Naive thymus-derived CD4-positive, alpha-beta T cell (primary cell): Measurements from ENCODE around the gene NIPA2. TPM values are rescaled to one million over a fixed set of nuclear protein-coding genes. Genes with fewer than 3 reads are reported as not detected.

ENCODE experiments used
- ATAC-seq: fragments of 150-1000 bp; cut with Tn5 transposase; 2 replicates; pipeline ENCODE4 v1.10.0; 2021; ENCODE audit warnings: mild to moderate bottlenecking, moderate library complexity
- CTCF ChIA-PET: fragments of 350-600 bp; sonication (Branson Sonifier 250); formaldehyde crosslinking; loops from one replicate; lab custom pipeline; 2021; ENCODE audit warnings: antibody characterized with exemption; lab: Charles Lee
- POLR2A ChIA-PET: fragments of 350-600 bp; sonication (Branson Sonifier 250); formaldehyde crosslinking; loops from one replicate; lab custom pipeline; 2021; ENCODE audit warnings: antibody characterized with exemption, inconsistent platforms; lab: Charles Lee
- DNase-seq, 9 donors: peaks; one replicate each; pipeline versions ENCODE4 v3.0.0 to v3.0.0-alpha.2; 2020 to 2022; ENCODE audit warnings: mixed read lengths in 1 of 9
- H3K27ac ChIP-seq: one replicate; pipeline ENCODE4 v1.7.0; 2013; ENCODE audit warnings: mild to moderate bottlenecking, low read depth, low read length, moderate library complexity
- H3K27me3 ChIP-seq, 2 donors: one replicate each; pipeline ENCODE4 v1.7.0; 2013; ENCODE audit warnings: low read length in 2 of 2, mild to moderate bottlenecking in 2 of 2, moderate library complexity in 2 of 2; ENCODE audit not compliant: control insufficient read depth in 2 of 2, insufficient read depth in 2 of 2
- H3K36me3 ChIP-seq, 3 experiments: 1 replicate in 2 of 3; 2 replicates in 1 of 3; pipeline ENCODE4 v1.7.0; 2013; ENCODE audit warnings: low read length in 3 of 3, mild to moderate bottlenecking in 3 of 3, moderate library complexity in 1 of 3; ENCODE audit not compliant: insufficient read depth in 3 of 3, control insufficient read depth in 2 of 3
- H3K4me1 ChIP-seq, 2 donors: one replicate each; pipeline ENCODE4 v1.7.0; 2013; ENCODE audit warnings: low read length in 2 of 2, mild to moderate bottlenecking in 2 of 2, moderate library complexity in 1 of 2; ENCODE audit not compliant: control insufficient read depth in 2 of 2, insufficient read depth in 2 of 2
- H3K4me3 ChIP-seq: 2 replicates; pipeline ENCODE4 v1.7.0; 2013; ENCODE audit warnings: mild to moderate bottlenecking, low read length
- H3K9me3 ChIP-seq, 3 experiments: 1 replicate in 2 of 3; 2 replicates in 1 of 3; pipeline ENCODE4 v1.7.0; 2013; ENCODE audit warnings: low read length in 3 of 3; ENCODE audit not compliant: control insufficient read depth in 2 of 3
- H3K27ac Mint-ChIP-seq, 9 donors: one replicate each; pipeline ENCODE4 v1.8.0; 2020 to 2022; ENCODE audit warnings: mixed read lengths in 9 of 9, mild to moderate bottlenecking in 8 of 9, moderate library complexity in 5 of 9, inconsistent platforms in 2 of 9
- H3K27me3 Mint-ChIP-seq, 5 donors: one replicate each; pipeline ENCODE4 v1.8.0; 2021 to 2022; ENCODE audit warnings: mixed read lengths in 5 of 5, mild to moderate bottlenecking in 1 of 5
- H3K36me3 Mint-ChIP-seq, 5 donors: one replicate each; pipeline ENCODE4 v1.8.0; 2020 to 2022; ENCODE audit warnings: mixed read lengths in 5 of 5, mild to moderate bottlenecking in 3 of 5, inconsistent platforms in 1 of 5
- H3K4me1 Mint-ChIP-seq, 7 donors: one replicate each; pipeline ENCODE4 v1.8.0; 2020 to 2022; ENCODE audit warnings: mixed read lengths in 7 of 7, mild to moderate bottlenecking in 3 of 7, inconsistent platforms in 1 of 7
- H3K4me3 Mint-ChIP-seq, 10 donors: one replicate each; pipeline ENCODE4 v1.8.0; 2020 to 2022; ENCODE audit warnings: mild to moderate bottlenecking in 10 of 10, mixed read lengths in 10 of 10, moderate library complexity in 6 of 10, inconsistent platforms in 2 of 10
- H3K9me3 Mint-ChIP-seq, 11 donors: one replicate each; pipeline ENCODE4 v1.8.0; 2020 to 2022; ENCODE audit warnings: mixed read lengths in 11 of 11, mild to moderate bottlenecking in 4 of 11, inconsistent platforms in 1 of 11, moderate library complexity in 1 of 11
- intact Hi-C, 2 donors: fragments of 100-400 bp; cut with micrococcal nuclease; formaldehyde crosslinking; loops; one replicate each; pipeline ENCODE4 v1.15.1; 2023
- polyA plus RNA-seq, 2 donors: library from polyadenylated mRNA; unstranded; fragments of 300-500 nt; fragmentation: Illumina TruSeq; gene quantifications; one replicate each; pipeline ENCODE4 v1.2.3, GENCODE V29; 2021
- total RNA-seq, 6 experiments: library from RNA in 5 of 6; stranded (reverse) in 5 of 6; gene quantifications; 1 replicate in 5 of 6; 2 replicates in 1 of 6; pipeline ENCODE4 v1.2.3 and lab custom pipeline; 2021 to 2026

NIPA2 gene
- total and polyA plus RNA-seq, 7 experiments from 2014 or later = 28.7 to 42.0 (median 37.0) TPM

DNA sequence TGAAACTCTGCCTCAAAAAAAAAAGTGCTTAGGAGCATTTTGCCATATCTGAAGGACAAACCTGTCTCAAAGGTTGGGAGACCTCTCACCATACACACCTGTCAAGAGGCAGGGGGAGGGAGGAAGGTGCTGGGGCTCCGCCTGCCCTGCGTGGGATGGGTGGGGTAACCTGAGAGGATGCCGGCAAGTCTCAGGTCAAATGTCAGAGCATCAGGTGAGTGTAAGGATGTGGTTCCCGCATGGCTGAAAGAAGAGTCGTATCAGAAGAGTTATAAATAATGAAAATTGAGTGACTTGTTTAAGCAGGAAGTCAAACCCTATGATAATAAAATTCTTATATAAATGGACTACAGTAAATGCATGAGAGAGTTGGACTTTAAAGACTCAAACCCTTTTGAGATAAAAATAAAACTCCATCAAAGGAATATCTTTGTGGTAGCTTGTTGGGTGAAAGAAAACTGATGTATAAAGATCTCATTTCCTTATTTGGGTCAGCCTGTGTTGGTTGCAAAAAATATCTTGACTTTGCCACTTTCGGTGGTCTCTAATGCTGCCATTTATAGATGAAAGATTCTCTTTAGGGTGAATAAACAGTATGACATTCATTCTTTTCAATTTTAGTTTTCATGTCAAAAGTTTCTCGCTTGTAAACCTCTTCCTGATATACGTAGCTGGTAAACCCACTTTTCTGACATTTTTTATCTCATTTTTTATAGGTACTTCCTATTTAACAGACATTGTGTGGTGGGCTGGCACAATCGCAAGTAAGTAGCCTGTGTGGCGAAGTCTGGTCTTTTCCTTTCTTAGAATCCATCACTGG lies 28.2 kb upstream of the NIPA2 start:
- POLR2A ChIA-PET = no interaction called here
- H3K9me3 ChIP-seq = no peaks in the 10 kb centered on the region
- ATAC-seq = no peak
- DNase-seq = no peak
- no peak overlapping the region for H3K27ac ChIP-seq
- Mint-ChIP-seq H3K36me3 (peaks cover 0 to 12% (median 0%) of the 10 kb centered on the region in 5 donors), H3K9me3 (no peaks in the 10 kb centered on the region), H3K27me3 (no peaks in the 10 kb centered on the region), H3K27ac (no peak overlapping the region), H3K4me1 (peaks cover 0 to 9% (median 5%) of the 10 kb centered on the region in 7 donors), H3K4me3 (no peak overlapping the region)
- H3K27me3 ChIP-seq = no peaks in the 10 kb centered on the region
- CTCF ChIA-PET = interaction anchor here (0.6 kb wide), 1 partner anchor 90 kb away, joined by 3 read pairs; no protein-coding TSS in a partner anchor
- no peaks in the 10 kb centered on the region for H3K4me1 ChIP-seq
- no peak overlapping the region for H3K4me3 ChIP-seq
- no peaks in the 10 kb centered on the region for H3K36me3 ChIP-seq
- intact Hi-C loops = loop anchor here in 1 of 2 donors (2.0 kb wide), 1 partner anchor 13 kb away; no protein-coding TSS in a partner anchor

GRCh38 chr15:22810853-22811338 lies 27.6 kb upstream of the NIPA2 start:
- Mint-ChIP-seq H3K4me3 (no peak overlapping the region), H3K9me3 (no peaks in the 10 kb centered on the region), H3K27ac (no peak overlapping the region), H3K27me3 (no peaks in the 10 kb centered on the region), H3K36me3 (peaks cover 0 to 15% (median 1%) of the 10 kb centered on the region in 5 donors), H3K4me1 (peaks cover 0 to 9% (median 5%) of the 10 kb centered on the region in 7 donors)
- DNase-seq (no peak), ATAC-seq (no peak)
- no peaks in the 10 kb centered on the region for H3K9me3 ChIP-seq
- H3K36me3 ChIP-seq = no peaks in the 10 kb centered on the region
- intact Hi-C loops = loop anchor here in 1 of 2 donors (2.0 kb wide), 1 partner anchor 14 kb away; no protein-coding TSS in a partner anchor
- ChIA-PET CTCF (interaction anchor here (0.7 kb wide), 1 partner anchor 14 kb away, joined by 4 read pairs; no protein-coding TSS in a partner anchor), POLR2A (no interaction called here)
- H3K4me3 ChIP-seq = no peak overlapping the region
- H3K4me1 ChIP-seq = no peaks in the 10 kb centered on the region
- no peaks in the 10 kb centered on the region for H3K27me3 ChIP-seq
- H3K27ac ChIP-seq = no peak overlapping the region

DNA sequence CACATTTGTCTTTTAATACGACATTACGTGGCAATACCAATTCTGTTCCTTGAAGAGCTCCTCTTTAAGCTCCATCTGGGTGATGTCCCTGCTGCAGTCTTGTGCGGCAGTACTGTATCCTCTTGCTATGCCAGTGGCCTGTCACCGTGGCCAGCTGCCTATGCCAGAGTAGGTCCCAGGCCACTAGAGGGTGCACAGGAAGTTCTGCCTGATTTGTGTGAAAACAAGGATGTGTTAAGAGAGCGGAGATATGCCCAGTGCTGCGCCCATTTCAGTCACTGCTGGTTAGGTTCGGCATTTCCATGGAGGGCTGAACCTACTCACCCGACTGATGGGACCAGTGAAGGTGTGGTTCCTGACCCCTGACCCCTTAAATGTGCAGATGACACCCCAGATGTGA lies 26.8 kb upstream of the NIPA2 start:
- Histone ChIP-seq H3K36me3 (no peaks in the 10 kb centered on the region), H3K4me3 (no peak overlapping the region), H3K9me3 (no peaks in the 10 kb centered on the region), H3K27ac (no peak overlapping the region), H3K27me3 (no peaks in the 10 kb centered on the region), H3K4me1 (no peaks in the 10 kb centered on the region)
- Mint-ChIP-seq H3K4me3 (no peak overlapping the region), H3K4me1 (peaks cover 0 to 9% (median 2%) of the 10 kb centered on the region in 7 donors), H3K27me3 (no peaks in the 10 kb centered on the region), H3K9me3 (no peaks in the 10 kb centered on the region), H3K36me3 (peaks cover 0 to 16% (median 1%) of the 10 kb centered on the region in 5 donors), H3K27ac (no peak overlapping the region)
- DNase-seq = no peak
- ChIA-PET CTCF (interaction anchor here (0.7 kb wide), 1 partner anchor 13 kb away, joined by 4 read pairs; no protein-coding TSS in a partner anchor), POLR2A (no interaction called here)
- ATAC-seq = no peak
- intact Hi-C loops = loop anchor here in 1 of 2 donors (2.0 kb wide), 1 partner anchor 15 kb away; no protein-coding TSS in a partner anchor

- peaks cover 0 to 18% (median 1%) of the 10 kb centered on the region in 5 donors for H3K36me3 Mint-ChIP-seq
- H3K27me3 Mint-ChIP-seq = no peaks in the 10 kb centered on the region
Measured at GRCh38 chr15:22813844-22814243, 24.6 kb upstream of the NIPA2 start.

GRCh38 chr15:22815766-22816165 lies 22.7 kb upstream of the NIPA2 start:
- peaks cover 0 to 3% (median 0%) of the 10 kb centered on the region in 7 donors for H3K4me1 Mint-ChIP-seq
- no peak overlapping the region for H3K4me3 Mint-ChIP-seq
- DNase-seq = no peak
- POLR2A ChIA-PET = no interaction called here
- Histone ChIP-seq H3K27ac (no peak overlapping the region), H3K9me3 (no peaks in the 10 kb centered on the region), H3K27me3 (no peaks in the 10 kb centered on the region), H3K4me1 (no peaks in the 10 kb centered on the region), H3K36me3 (peaks cover 0 to 10% (median 0%) of the 10 kb centered on the region in 3 experiments), H3K4me3 (no peak overlapping the region)
- no peaks in the 10 kb centered on the region for H3K9me3 Mint-ChIP-seq
- peaks cover 0 to 30% (median 1%) of the 10 kb centered on the region in 5 donors for H3K36me3 Mint-ChIP-seq
- H3K27ac Mint-ChIP-seq = no peak overlapping the region
- intact Hi-C loops = no loop called here
- no peak for ATAC-seq
- CTCF ChIA-PET = no interaction called here
- no peaks in the 10 kb centered on the region for H3K27me3 Mint-ChIP-seq

More at GRCh38 chr15:22813844-22814243, 24.6 kb upstream of the NIPA2 start:
- H3K4me3 Mint-ChIP-seq = no peak overlapping the region
- H3K4me3 ChIP-seq = no peak overlapping the region
- no peaks in the 10 kb centered on the region for H3K4me1 ChIP-seq
- H3K9me3 Mint-ChIP-seq = no peaks in the 10 kb centered on the region
- no peak overlapping the region for H3K27ac ChIP-seq
- POLR2A ChIA-PET = no interaction called here
- ATAC-seq = no peak
- intact Hi-C loops = no loop called here
- no peaks in the 10 kb centered on the region for H3K36me3 ChIP-seq
- H3K4me1 Mint-ChIP-seq = peaks cover 0 to 9% (median 2%) of the 10 kb centered on the region in 7 donors
- DNase-seq = no peak
- no peaks in the 10 kb centered on the region for H3K9me3 ChIP-seq
- H3K27ac Mint-ChIP-seq = no peak overlapping the region
- CTCF ChIA-PET = no interaction called here
- H3K27me3 ChIP-seq = no peaks in the 10 kb centered on the region

DNA sequence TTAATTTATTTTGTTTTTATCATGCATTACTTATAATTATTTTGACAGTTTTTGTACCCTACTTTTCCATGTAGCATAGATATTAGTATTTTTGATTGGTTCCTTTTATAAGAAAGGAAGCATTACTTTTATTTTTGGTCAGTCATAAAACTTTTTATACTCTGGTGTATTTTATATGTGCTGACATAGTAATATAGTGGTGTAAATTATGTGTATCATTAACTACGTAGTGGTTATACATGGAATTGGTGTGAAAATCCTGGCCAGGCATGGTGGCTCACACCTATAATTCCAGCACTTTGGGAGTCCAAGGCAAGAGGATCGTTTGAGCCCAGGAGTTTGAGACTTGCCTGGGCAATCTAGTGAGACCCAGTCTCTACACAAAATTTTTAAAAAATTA lies 18.8 kb upstream of the NIPA2 start:
- Mint-ChIP-seq H3K27me3 (no peaks in the 10 kb centered on the region), H3K36me3 (peaks cover 5 to 45% (median 11%) of the 10 kb centered on the region in 5 donors), H3K4me1 (peaks cover 0 to 4% (median 0%) of the 10 kb centered on the region in 7 donors), H3K27ac (no peak overlapping the region), H3K9me3 (no peaks in the 10 kb centered on the region), H3K4me3 (no peak overlapping the region)
- Histone ChIP-seq H3K27me3 (no peaks in the 10 kb centered on the region), H3K27ac (no peak overlapping the region), H3K4me1 (no peaks in the 10 kb centered on the region), H3K9me3 (no peaks in the 10 kb centered on the region), H3K36me3 (peaks cover 0 to 30% (median 9%) of the 10 kb centered on the region in 3 experiments), H3K4me3 (no peak overlapping the region)
- POLR2A ChIA-PET = no interaction called here
- DNase-seq (no peak), ATAC-seq (no peak)
- intact Hi-C loops = no loop called here
- CTCF ChIA-PET = no interaction called here
